HCT116 (cell line): Measurements from ENCODE around the gene KDM7A. TPM values are rescaled to one million over a fixed set of nuclear protein-coding genes. Genes with fewer than 3 reads are reported as not detected.

Experiments
- ATAC-seq: fragments of 200-7000 bp; cut with Tn5 transposase; 2 replicates; pipeline ENCODE4 v1.9.1; 2020; ENCODE audit warnings: mild to moderate bottlenecking, moderate library complexity
- BruUV-seq: library from RNA; stranded (reverse); fragments of 400-500 nt; replicated peaks from 2 replicates; lab custom pipeline; 2021; lab: Mats Ljungman, UMichigan
- CTCF ChIA-PET: fragments of 300-600 bp; sonication (Branson Sonifier 250); formaldehyde crosslinking; loops from one replicate; lab custom pipeline; 2021; ENCODE audit warnings: antibody characterized with exemption; lab: Charles Lee
- POLR2A ChIA-PET: fragments of 300-600, 350-600 bp; sonication (Branson Sonifier 250); formaldehyde crosslinking; loops from one replicate; lab custom pipeline; 2021; ENCODE audit warnings: antibody characterized with exemption; lab: Charles Lee
- RAD21 ChIA-PET, 2 experiments: fragments of 300-600 bp; sonication (Branson Sonifier 250); formaldehyde crosslinking; loops; one replicate each; lab custom pipeline; 2023; ENCODE audit warnings: low total read pairs in 2 of 2; ENCODE audit not compliant: uncharacterized antibody in 2 of 2, unreplicated experiment in 2 of 2, low non-redundant PET in 1 of 2; lab: Charles Lee
- DNase-seq: peaks from one replicate; pipeline ENCODE4 v3.0.0-alpha.2; 2010; ENCODE audit warnings: low read depth, low spot score
- H2AFZ ChIP-seq: fragments of 200-600 bp; shearing (Covaris generic), sonication (generic); 2 replicates; pipeline ENCODE4 v1.6.1; 2017; ENCODE audit warnings: low read depth, mixed run types, mixed read lengths, antibody characterized with exemption, low read length; ENCODE audit not compliant: poor library complexity, severe bottlenecking
- H3K27ac ChIP-seq: 2 replicates; pipeline ENCODE4 v1.5.1; 2012; ENCODE audit warnings: low read depth, low read length
- H3K27me3 ChIP-seq: fragments of 200-600 bp; sonication (generic); 2 replicates; pipeline ENCODE4 v1.6.1; 2016; ENCODE audit warnings: mixed run types, low read length, mixed read lengths; ENCODE audit not compliant: insufficient read depth
- H3K36me3 ChIP-seq, 2 experiments: fragments of 200-500 bp in 1 of 2; fragments of 200-600 bp in 1 of 2; sonication (Bioruptor generic) in 1 of 2; sonication (generic) in 1 of 2; 2 replicates each; pipeline versions ENCODE4 v1.5.1 to v1.6.1; 2014 to 2016; ENCODE audit warnings: low read length in 2 of 2, inconsistent platforms in 1 of 2, mixed read lengths in 1 of 2, mixed run types in 1 of 2; ENCODE audit not compliant: insufficient read depth in 2 of 2, control insufficient read depth in 1 of 2
- H3K4me1 ChIP-seq, 2 experiments: fragments of 200-600 bp in 1 of 2; sonication (generic) in 1 of 2; 2 replicates each; pipeline versions ENCODE4 v1.5.1 to v1.6.1; 2012 to 2017; ENCODE audit warnings: low read length in 2 of 2, inconsistent platforms in 1 of 2, mild to moderate bottlenecking in 1 of 2, mixed read lengths in 1 of 2, mixed run types in 1 of 2, moderate library complexity in 1 of 2; ENCODE audit not compliant: insufficient read depth in 2 of 2, control insufficient read depth in 1 of 2
- H3K4me2 ChIP-seq: fragments of 200-600 bp; sonication (generic); 2 replicates; pipeline ENCODE4 v1.6.1; 2017; ENCODE audit warnings: mixed run types, low read length, mixed read lengths
- H3K4me3 ChIP-seq, 2 experiments: fragments of 200-600 bp in 1 of 2; sonication (generic) in 1 of 2; replicated peaks in 1 of 2; 2 replicates each; pipeline ENCODE4 v1.5.1; 2011 to 2016; ENCODE audit warnings: low read length in 2 of 2, control low read depth in 1 of 2, low read depth in 1 of 2, mild to moderate bottlenecking in 1 of 2, mixed read lengths in 1 of 2, mixed run types in 1 of 2
- H3K79me2 ChIP-seq: fragments of 200-600 bp; sonication (generic); 2 replicates; pipeline ENCODE4 v1.6.1; 2017; ENCODE audit warnings: mild to moderate bottlenecking, mixed run types, low read length, moderate library complexity, mixed read lengths; ENCODE audit not compliant: insufficient read depth
- H3K9ac ChIP-seq: fragments of 200-600 bp; sonication (generic); 2 replicates; pipeline ENCODE4 v1.6.1; 2016; ENCODE audit warnings: low read length, mixed read lengths
- H3K9me2 ChIP-seq: fragments of 200-600 bp; sonication (generic), shearing (Covaris generic); 2 replicates; pipeline ENCODE4 v1.6.1; 2017; ENCODE audit warnings: mixed run types, mild to moderate bottlenecking, moderate library complexity; ENCODE audit not compliant: insufficient read depth
- H3K9me3 ChIP-seq, 2 experiments: fragments of 200-500 bp in 1 of 2; fragments of 200-600 bp in 1 of 2; sonication (Bioruptor generic) in 1 of 2; sonication (generic) in 1 of 2; 2 replicates each; pipeline ENCODE4 v1.6.1; 2014 to 2017; ENCODE audit warnings: low read length in 2 of 2, mixed read lengths in 2 of 2, inconsistent platforms in 1 of 2, low read depth in 1 of 2, mild to moderate bottlenecking in 1 of 2, mixed run types in 1 of 2, moderate library complexity in 1 of 2; ENCODE audit not compliant: control insufficient read depth in 1 of 2, insufficient read depth in 1 of 2
- H4K20me1 ChIP-seq: fragments of 200-600 bp; sonication (generic), shearing (Covaris generic); 2 replicates; pipeline ENCODE4 v1.6.1; 2017; ENCODE audit warnings: mixed run types, mild to moderate bottlenecking, moderate library complexity; ENCODE audit not compliant: insufficient read depth
- CEBPB ChIP-seq: IDR thresholded peaks from 2 replicates; pipeline ENCODE4 v1.6.1; 2012; ENCODE audit warnings: low read depth
- ELF1 ChIP-seq: IDR thresholded peaks from 2 replicates; pipeline ENCODE4 v1.6.1; 2012; ENCODE audit warnings: low read depth, borderline replicate concordance
- EZH2 ChIP-seq: fragments of 200-600 bp; sonication (generic); IDR thresholded peaks from 2 replicates; pipeline ENCODE4 v1.6.1; 2017; ENCODE audit warnings: antibody characterized with exemption, mixed run types
- EZH2phosphoT487 ChIP-seq: fragments of 200-600 bp; IDR thresholded peaks from 2 replicates; pipeline ENCODE4 v1.6.1; 2018; ENCODE audit warnings: antibody characterized with exemption, borderline replicate concordance
- FOSL1 ChIP-seq: IDR thresholded peaks from 2 replicates; pipeline ENCODE4 v1.6.1; 2012; ENCODE audit warnings: low read depth
- POLR2A ChIP-seq: IDR thresholded peaks from 2 replicates; pipeline ENCODE4 v1.7.0; 2011; ENCODE audit warnings: borderline replicate concordance; ENCODE audit not compliant: insufficient read depth, insufficient read length; ENCODE audit errors: extremely low read depth
- RAD21 ChIP-seq: IDR thresholded peaks from 2 replicates; pipeline ENCODE4 v1.6.1; 2012; ENCODE audit warnings: low read depth, mild to moderate bottlenecking
- SIN3A ChIP-seq: IDR thresholded peaks from 2 replicates; pipeline ENCODE4 v1.6.1; 2012; ENCODE audit warnings: low read depth
- YY1 ChIP-seq: IDR thresholded peaks from 2 replicates; pipeline ENCODE4 v1.6.1; 2011; ENCODE audit warnings: low read length, low read depth, moderate library complexity, mild to moderate bottlenecking; ENCODE audit not compliant: insufficient replicate concordance; ENCODE audit errors: extremely low read depth
- ZFX ChIP-seq: fragments of 450-650 bp; IDR thresholded peaks from 2 replicates; pipeline ENCODE4 v1.6.1; 2017
- ZNF274 ChIP-seq: fragments of 200-500 bp; sonication (Bioruptor generic); IDR thresholded peaks from 2 replicates; pipeline ENCODE4 v1.6.1; 2014; ENCODE audit warnings: mild to moderate bottlenecking, low read depth, low read length, inconsistent platforms
- intact Hi-C: fragments of 100-400 bp; cut with micrococcal nuclease; formaldehyde crosslinking; loops from 2 replicates; pipeline ENCODE4 v1.10.0; 2022
- total RNA-seq: library from RNA; stranded (reverse); gene quantifications from one replicate; pipeline ENCODE4 v1.2.1, GENCODE V29; 2021; ENCODE audit not compliant: unreplicated experiment
- TF ChIP-seq, protein P1 (sequence below), 3 experiments: fragments of 200-600 bp in 1 of 3; sonication (generic) in 1 of 3; IDR thresholded peaks in 2 of 3; conservative IDR thresholded peaks in 1 of 3; 2 replicates each; pipeline ENCODE4 v1.5.1; 2012 to 2017; ENCODE audit warnings: low read depth in 2 of 3, low read length in 2 of 3, antibody characterized with exemption in 1 of 3, borderline replicate concordance in 1 of 3, control low read depth in 1 of 3, mild to moderate bottlenecking in 1 of 3, mixed read lengths in 1 of 3, mixed run types in 1 of 3, moderate library complexity in 1 of 3; ENCODE audit not compliant: insufficient read depth in 1 of 3
- TF ChIP-seq, protein P2 (sequence below): IDR thresholded peaks from 2 replicates; pipeline ENCODE4 v1.6.1; 2011; ENCODE audit warnings: mild to moderate bottlenecking, low read length, moderate library complexity; ENCODE audit not compliant: insufficient replicate concordance; ENCODE audit errors: extremely low read depth

Gene KDM7A
- total RNA-seq, 1 experiment from 2014 or later, result 11.6 TPM

DNA sequence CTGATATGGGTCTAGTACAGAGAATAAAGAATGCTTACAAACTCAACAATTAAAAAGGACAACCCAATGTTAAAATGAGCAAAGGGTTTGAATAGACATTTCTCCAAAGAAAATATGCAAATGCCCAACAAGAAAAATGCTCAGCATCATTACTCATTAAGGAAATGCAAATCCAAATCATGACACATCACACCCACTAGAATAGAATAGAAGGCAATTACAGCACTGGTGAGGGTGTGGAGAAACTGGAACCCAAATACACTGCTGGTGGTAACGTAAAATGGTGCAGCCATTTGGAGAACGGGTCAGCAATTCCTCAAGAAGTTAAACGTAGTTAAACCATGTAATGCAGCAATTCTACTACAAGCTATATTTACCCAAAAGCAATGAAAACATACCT, 53.8 kb downstream of the KDM7A start:
- no peak overlapping the region for H3K27ac ChIP-seq
- H3K9ac ChIP-seq, result no peak overlapping the region
- DNase-seq, result no peak
- H3K4me3 ChIP-seq, result no peak overlapping the region
- ChIA-PET RAD21 (no interaction called here), POLR2A (no interaction called here)
- H4K20me1 ChIP-seq, result no peaks in the 10 kb centered on the region
- no peaks in the 10 kb centered on the region for H3K9me2 ChIP-seq
- intact Hi-C loops, result no loop called here
- TF ChIP-seq, protein P1, sequence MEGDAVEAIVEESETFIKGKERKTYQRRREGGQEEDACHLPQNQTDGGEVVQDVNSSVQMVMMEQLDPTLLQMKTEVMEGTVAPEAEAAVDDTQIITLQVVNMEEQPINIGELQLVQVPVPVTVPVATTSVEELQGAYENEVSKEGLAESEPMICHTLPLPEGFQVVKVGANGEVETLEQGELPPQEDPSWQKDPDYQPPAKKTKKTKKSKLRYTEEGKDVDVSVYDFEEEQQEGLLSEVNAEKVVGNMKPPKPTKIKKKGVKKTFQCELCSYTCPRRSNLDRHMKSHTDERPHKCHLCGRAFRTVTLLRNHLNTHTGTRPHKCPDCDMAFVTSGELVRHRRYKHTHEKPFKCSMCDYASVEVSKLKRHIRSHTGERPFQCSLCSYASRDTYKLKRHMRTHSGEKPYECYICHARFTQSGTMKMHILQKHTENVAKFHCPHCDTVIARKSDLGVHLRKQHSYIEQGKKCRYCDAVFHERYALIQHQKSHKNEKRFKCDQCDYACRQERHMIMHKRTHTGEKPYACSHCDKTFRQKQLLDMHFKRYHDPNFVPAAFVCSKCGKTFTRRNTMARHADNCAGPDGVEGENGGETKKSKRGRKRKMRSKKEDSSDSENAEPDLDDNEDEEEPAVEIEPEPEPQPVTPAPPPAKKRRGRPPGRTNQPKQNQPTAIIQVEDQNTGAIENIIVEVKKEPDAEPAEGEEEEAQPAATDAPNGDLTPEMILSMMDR (IDR thresholded peaks at IDR 0.05 in 2 of 3, conservative IDR thresholded peaks at IDR 0.05 in 1 of 3; ENCODE audit: borderline replicate concordance in 1 of 3, insufficient read depth in 1 of 3, low read depth in 2 of 3, low read length in 2 of 3), result no peak
- TF ChIP-seq ZNF274 (no peak), ZFX (no peak), ELF1 (no peak), CEBPB (no peak)
- TF ChIP-seq, all 23 proteins: peak for 0
- no peaks in the 10 kb centered on the region for H3K36me3 ChIP-seq
- no TSS peak for BruUV-seq
- H3K4me1 ChIP-seq, result no peaks in the 10 kb centered on the region
- no peaks in the 10 kb centered on the region for H3K79me2 ChIP-seq
- CTCF ChIA-PET, result no interaction called here
- no peaks in the 10 kb centered on the region for H3K27me3 ChIP-seq
- H3K9me3 ChIP-seq, result no peaks in the 10 kb centered on the region
- ATAC-seq, result no peak
- H3K4me2 ChIP-seq, result no peak overlapping the region
- no peak overlapping the region for H2AFZ ChIP-seq

DNA sequence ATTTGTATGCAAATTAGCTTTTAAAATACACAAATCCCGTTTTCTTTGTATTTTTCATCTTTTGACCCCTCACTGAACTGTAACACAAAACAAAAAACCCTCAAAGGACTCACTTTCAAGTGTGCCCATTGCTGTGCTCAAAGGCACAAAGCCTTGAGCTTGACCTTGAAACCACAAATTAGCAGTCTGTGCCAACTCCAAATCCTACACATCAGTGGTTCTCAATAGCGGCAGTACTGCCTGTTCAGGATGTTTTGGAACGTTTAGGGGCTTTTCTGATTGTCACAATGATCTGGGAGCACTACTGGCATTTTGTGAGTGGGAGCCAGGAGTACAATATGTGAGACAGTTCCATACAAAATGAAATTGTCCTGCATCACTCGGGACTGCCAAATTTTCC, 55.5 kb downstream of the KDM7A start:
- intact Hi-C loops, result no loop called here
- no peak overlapping the region for H3K4me2 ChIP-seq
- TF ChIP-seq, protein P2, sequence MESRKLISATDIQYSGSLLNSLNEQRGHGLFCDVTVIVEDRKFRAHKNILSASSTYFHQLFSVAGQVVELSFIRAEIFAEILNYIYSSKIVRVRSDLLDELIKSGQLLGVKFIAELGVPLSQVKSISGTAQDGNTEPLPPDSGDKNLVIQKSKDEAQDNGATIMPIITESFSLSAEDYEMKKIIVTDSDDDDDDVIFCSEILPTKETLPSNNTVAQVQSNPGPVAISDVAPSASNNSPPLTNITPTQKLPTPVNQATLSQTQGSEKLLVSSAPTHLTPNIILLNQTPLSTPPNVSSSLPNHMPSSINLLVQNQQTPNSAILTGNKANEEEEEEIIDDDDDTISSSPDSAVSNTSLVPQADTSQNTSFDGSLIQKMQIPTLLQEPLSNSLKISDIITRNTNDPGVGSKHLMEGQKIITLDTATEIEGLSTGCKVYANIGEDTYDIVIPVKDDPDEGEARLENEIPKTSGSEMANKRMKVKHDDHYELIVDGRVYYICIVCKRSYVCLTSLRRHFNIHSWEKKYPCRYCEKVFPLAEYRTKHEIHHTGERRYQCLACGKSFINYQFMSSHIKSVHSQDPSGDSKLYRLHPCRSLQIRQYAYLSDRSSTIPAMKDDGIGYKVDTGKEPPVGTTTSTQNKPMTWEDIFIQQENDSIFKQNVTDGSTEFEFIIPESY, result no peak
- TF ChIP-seq ELF1, result no peak
- TF ChIP-seq SIN3A, result no peak
- no peak for TF ChIP-seq RAD21
- no peak for TF ChIP-seq CEBPB
- TF ChIP-seq EZH2, result no peak
- TF ChIP-seq EZH2phosphoT487, result no peak
- TF ChIP-seq, protein P1 (IDR thresholded peaks at IDR 0.05 in 2 of 3, conservative IDR thresholded peaks at IDR 0.05 in 1 of 3; ENCODE audit: borderline replicate concordance in 1 of 3, insufficient read depth in 1 of 3, low read depth in 2 of 3, low read length in 2 of 3), result no peak
- TF ChIP-seq POLR2A, result no peak
- TF ChIP-seq ZFX, result no peak
- TF ChIP-seq YY1, result no peak
- TF ChIP-seq FOSL1, result no peak
- H3K36me3 ChIP-seq, result no peaks in the 10 kb centered on the region
- RAD21 ChIA-PET, result no interaction called here
- H2AFZ ChIP-seq, result no peak overlapping the region
- H3K27me3 ChIP-seq, result no peaks in the 10 kb centered on the region
- no peak overlapping the region for H3K9ac ChIP-seq
- H3K4me1 ChIP-seq, result no peaks in the 10 kb centered on the region
- no peaks in the 10 kb centered on the region for H4K20me1 ChIP-seq
- no peak for DNase-seq
- no peaks in the 10 kb centered on the region for H3K79me2 ChIP-seq
- H3K27ac ChIP-seq, result no peak overlapping the region
- CTCF ChIA-PET, result no interaction called here
- H3K9me2 ChIP-seq, result no peaks in the 10 kb centered on the region
- no peak for ATAC-seq
- BruUV-seq, result no TSS peak
- H3K4me3 ChIP-seq, result no peak overlapping the region
- no peaks in the 10 kb centered on the region for H3K9me3 ChIP-seq
- POLR2A ChIA-PET, result no interaction called here
